PC-3 (cell line): ENCODE measurements around the gene TBX6. TPM values are rescaled to one million over a fixed set of nuclear protein-coding genes. Genes with fewer than 3 reads are reported as not detected.
A peak's percentile ranks its signal among the peaks of the same experiment; 100 is the strongest.

ENCODE experiments used
- ATAC-seq: fragments of 200-7000 bp; cut with Tn5 transposase; 2 replicates; pipeline ENCODE4 v1.9.1; 2020; ENCODE audit warnings: mild to moderate bottlenecking, moderate library complexity
- BruUV-seq: library from RNA; stranded (reverse); fragments of 400-500 nt; replicated peaks from 2 replicates; lab custom pipeline; 2021; lab: Mats Ljungman, UMichigan
- CTCF ChIA-PET: fragments of 300-600 bp; sonication (Branson Sonifier 250); formaldehyde crosslinking; loops from one replicate; lab custom pipeline; 2022; ENCODE audit warnings: antibody characterized with exemption; lab: Charles Lee
- POLR2A ChIA-PET: fragments of 300-600 bp; sonication (Branson Sonifier 250); formaldehyde crosslinking; loops from one replicate; lab custom pipeline; 2022; ENCODE audit warnings: antibody characterized with exemption; ENCODE audit not compliant: unreplicated experiment; lab: Charles Lee
- DNase-seq: peaks from one replicate; pipeline ENCODE4 v3.0.0-alpha.2; 2015
- H2AFZ ChIP-seq: fragments of 300-600 bp; sonication (generic); 2 replicates; pipeline ENCODE4 v1.6.0; 2016; ENCODE audit warnings: antibody characterized with exemption, low read length
- H3F3A ChIP-seq: fragments of 300-600 bp; sonication (generic); one replicate; pipeline ENCODE4 v1.6.0; 2017; ENCODE audit warnings: antibody characterized with exemption, low read length, control low read depth, mild to moderate bottlenecking; ENCODE audit not compliant: unreplicated experiment
- H3K27ac ChIP-seq: fragments of 300-600 bp; sonication (generic); 2 replicates; pipeline ENCODE4 v1.5.1; 2016; ENCODE audit warnings: mild to moderate bottlenecking, low read length
- H3K27me3 ChIP-seq: fragments of 300-600 bp; sonication (generic); 2 replicates; pipeline ENCODE4 v1.6.1; 2016; ENCODE audit warnings: low read length, mixed read lengths
- H3K36me3 ChIP-seq: fragments of 300-600 bp; sonication (generic); 2 replicates; pipeline ENCODE4 v1.6.1; 2016; ENCODE audit warnings: low read depth, mixed run types, low read length, mixed read lengths
- H3K4me1 ChIP-seq: fragments of 300-600 bp; sonication (generic); 2 replicates; pipeline ENCODE4 v1.5.1; 2016; ENCODE audit warnings: low read length; ENCODE audit not compliant: insufficient read depth
- H3K4me2 ChIP-seq: fragments of 300-600 bp; sonication (generic); 2 replicates; pipeline ENCODE4 v1.6.0; 2016; ENCODE audit warnings: low read length
- H3K4me3 ChIP-seq: fragments of 300-600 bp; sonication (generic); 2 replicates; pipeline ENCODE4 v1.5.1; 2016; ENCODE audit warnings: mild to moderate bottlenecking, low read length, mixed read lengths
- H3K79me2 ChIP-seq: fragments of 300-600 bp; sonication (generic); 2 replicates; pipeline ENCODE4 v1.6.1; 2017; ENCODE audit warnings: low read length, mixed read lengths
- H3K9ac ChIP-seq: fragments of 300-600 bp; sonication (generic); 2 replicates; pipeline ENCODE4 v1.6.0; 2016; ENCODE audit warnings: mild to moderate bottlenecking, low read length
- H3K9me2 ChIP-seq: fragments of 300-600 bp; sonication (generic); replicated peaks from 2 replicates; pipeline ENCODE4 v1.6.1; 2016; ENCODE audit warnings: mixed run types, low read length, mixed read lengths
- H3K9me3 ChIP-seq: fragments of 300-600 bp; sonication (generic); 2 replicates; pipeline ENCODE4 v1.6.1; 2016; ENCODE audit warnings: low read length, mixed read lengths
- H4K20me1 ChIP-seq: fragments of 300-600 bp; sonication (generic); 2 replicates; pipeline ENCODE4 v1.6.1; 2016; ENCODE audit warnings: low read length, mixed read lengths
- CTCF ChIP-seq: fragments of 300-600 bp; sonication (generic); conservative IDR thresholded peaks from 2 replicates; pipeline ENCODE4 v1.5.1; 2017; ENCODE audit warnings: antibody characterized with exemption, low read depth, mild to moderate bottlenecking, low read length
- EZH2 ChIP-seq: fragments of 300-600 bp; sonication (generic); IDR thresholded peaks from one replicate; pipeline ENCODE4 v1.6.1; 2017; ENCODE audit warnings: antibody characterized with exemption, mild to moderate bottlenecking, low read length; ENCODE audit not compliant: unreplicated experiment
- EZH2phosphoT487 ChIP-seq: fragments of 300-600 bp; sonication (generic); IDR thresholded peaks from 2 replicates; pipeline ENCODE4 v1.6.1; 2018; ENCODE audit warnings: mild to moderate bottlenecking, antibody characterized with exemption, low read length, borderline replicate concordance
- intact Hi-C: fragments of 100-400 bp; cut with micrococcal nuclease; formaldehyde crosslinking; loops from 2 replicates; pipeline ENCODE4 v1.9.0; 2023
- total RNA-seq: library from RNA; depleted of rRNA; stranded (reverse); fragments of >200 nt; gene quantifications from 2 replicates; pipeline ENCODE4 v1.2.3, GENCODE V29; 2014

Gene TBX6
- total RNA-seq, 1 experiment from 2014 or later = 1.1 TPM

DNA sequence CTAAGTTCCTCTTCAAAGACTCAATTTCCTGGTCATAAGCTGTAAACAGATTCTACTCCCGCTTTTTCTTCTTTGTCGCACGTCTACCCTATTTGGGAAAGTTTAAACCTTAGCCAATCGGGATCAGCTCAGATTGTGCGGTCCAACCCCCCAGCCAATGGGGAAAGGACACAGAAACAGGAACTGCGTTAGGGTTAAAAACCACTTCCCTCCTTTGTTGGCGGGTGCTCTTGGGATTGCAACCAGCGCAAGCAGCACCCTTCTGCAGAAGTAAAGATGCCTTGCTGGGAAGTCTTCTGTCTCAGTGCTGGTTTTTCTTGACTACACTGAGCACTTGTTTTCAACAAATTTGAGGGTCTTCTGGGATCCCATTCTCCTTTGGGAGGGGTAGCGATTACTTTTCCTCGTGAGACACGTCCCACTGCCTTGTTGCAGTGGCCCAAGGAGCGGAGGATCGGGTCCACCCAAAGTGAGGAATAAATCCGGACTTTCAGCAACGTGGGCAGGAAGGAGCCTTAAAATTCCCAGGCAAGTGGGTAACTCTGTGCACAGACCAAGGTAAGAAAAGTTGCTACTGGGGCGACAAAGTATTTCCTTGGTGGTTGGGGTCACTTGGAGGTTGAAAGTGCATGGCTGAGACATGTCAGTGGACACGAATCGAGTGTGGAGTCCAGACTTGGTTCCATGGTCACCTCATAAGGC lies 5.3 kb upstream of the TBX6 start:
- ChIA-PET POLR2A (no interaction called here), CTCF (no interaction called here)
- Histone ChIP-seq H3K27ac (no peak overlapping the region), H3K4me1 (peaks cover 8% of the 10 kb centered on the region; the same call in 1 of the 2 replicates), H3K79me2 (no peaks in the 10 kb centered on the region), H4K20me1 (no peaks in the 10 kb centered on the region), H3K4me2 (no peak overlapping the region), H3K9ac (no peak overlapping the region), H3K9me2 (no peaks in the 10 kb centered on the region), H3K9me3 (peaks cover 5% of the 10 kb centered on the region; the same call in 1 of the 2 replicates), H3K4me3 (no peak overlapping the region), H2AFZ (0 out of 2 replicates have a peak overlapping the region, but pooled peaks have one; percentile 71), H3K36me3 (no peaks in the 10 kb centered on the region; the same call in 1 of the 2 replicates), H3K27me3 (no peaks in the 10 kb centered on the region), H3F3A (no peaks in the 10 kb centered on the region)
- DNase-seq (no peak), ATAC-seq (no peak)
- no peak for TF ChIP-seq CTCF
- TF ChIP-seq EZH2 = no peak
- TF ChIP-seq EZH2phosphoT487 = no peak
- BruUV-seq = no TSS peak
- intact Hi-C loops = no loop called here

- Histone ChIP-seq H3K27ac (no peak within 1 kb of the TSS), H3K27me3 (no peaks in the 10 kb centered on the region), H3F3A (no peaks in the 10 kb centered on the region), H3K4me3 (peak within 1 kb of the TSS; percentile 40), H3K79me2 (no peaks in the 10 kb centered on the region), H4K20me1 (no peaks in the 10 kb centered on the region), H3K36me3 (no peaks in the 10 kb centered on the region; the same call in 1 of the 2 replicates), H2AFZ (peak within 1 kb of the TSS; percentile 71; the same call in 1 of the 2 replicates), H3K4me2 (peak within 1 kb of the TSS; percentile 68), H3K9ac (no peak within 1 kb of the TSS), H3K4me1 (peaks cover 11% of the 10 kb centered on the region), H3K9me3 (peaks cover 5% of the 10 kb centered on the region; the same call in 1 of the 2 replicates), H3K9me2 (no peaks in the 10 kb centered on the region)
- ATAC-seq = peak; percentile 60
- POLR2A ChIA-PET = no interaction called here
- no peak for TF ChIP-seq EZH2
- TF ChIP-seq CTCF = no peak
- CTCF ChIA-PET = no interaction called here
- TSS peak; percentile 78 for BruUV-seq
- intact Hi-C loops = no loop called here
- peak; percentile 78 for DNase-seq
Observed at GRCh38 chr16:30096105-30096861, 4.6 kb upstream of the TBX6 start, which contains the start of gene YPEL3. Gene YPEL3 (minus strand): TSS chr16:30096213. CDS start chr16:30095482, 731 bp downstream.
